HG03354 (cell line): ENCODE results near the gene C3orf80.
"Not testable (repeated sequence)": the region's sequence is repeated elsewhere in the genome, so short reads cannot be mapped to it uniquely, and the experiment has no call there.

Experiments
- ATAC-seq: cut with Tn5 transposase; IDR thresholded peaks from one replicate; pipeline ENCODE4 v1.9.1; 2021; ENCODE audit warnings: mild to moderate bottlenecking; ENCODE audit not compliant: unreplicated experiment, poor library complexity, severe bottlenecking

The C3orf80 gene

DNA sequence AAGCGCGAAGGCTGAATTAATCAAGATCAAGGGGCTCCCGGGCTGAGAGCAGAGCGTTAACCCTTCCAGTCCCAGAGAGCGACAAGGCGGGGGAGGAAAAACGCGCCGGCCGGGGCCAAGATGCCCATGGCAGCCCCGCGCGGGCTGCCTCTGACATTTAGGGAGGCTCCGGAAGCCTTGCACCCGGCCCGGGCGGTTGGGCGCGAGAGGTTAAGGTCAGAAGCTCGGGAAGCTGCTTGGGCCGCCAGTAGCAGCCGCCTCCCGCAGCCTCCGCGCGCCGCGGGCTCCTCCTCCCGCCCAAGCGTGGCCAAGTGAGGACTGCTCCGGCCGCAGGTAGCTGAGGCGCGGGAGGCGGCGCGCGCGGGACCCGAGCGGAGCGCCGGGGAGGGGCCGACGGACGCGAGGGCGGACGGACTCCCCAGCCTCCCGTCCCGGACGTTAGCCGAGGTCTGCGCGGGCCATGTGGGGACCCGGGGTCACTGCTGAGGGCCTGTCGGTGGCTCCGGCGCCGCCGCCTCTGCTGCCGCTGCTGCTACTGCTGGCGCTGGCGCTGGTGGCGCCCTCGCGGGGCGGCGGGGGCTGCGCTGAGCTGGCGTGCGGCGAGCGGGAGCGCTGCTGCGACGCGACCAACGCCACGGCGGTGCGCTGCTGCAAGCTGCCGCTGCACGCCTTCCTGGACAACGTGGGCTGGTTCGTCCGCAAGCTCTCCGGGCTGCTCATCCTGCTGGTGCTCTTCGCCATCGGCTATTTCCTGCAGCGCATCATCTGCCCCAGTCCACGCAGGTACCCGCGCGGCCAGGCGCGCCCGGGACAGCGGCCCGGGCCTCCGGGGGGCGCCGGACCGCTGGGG lies at the start of gene C3orf80:
TSS of gene C3orf80 (plus strand) at position 247 of the 850 bp plus-strand sequence. CDS start at position 461, 214 bp downstream.
- ATAC-seq, result peak; percentile 89

DNA sequence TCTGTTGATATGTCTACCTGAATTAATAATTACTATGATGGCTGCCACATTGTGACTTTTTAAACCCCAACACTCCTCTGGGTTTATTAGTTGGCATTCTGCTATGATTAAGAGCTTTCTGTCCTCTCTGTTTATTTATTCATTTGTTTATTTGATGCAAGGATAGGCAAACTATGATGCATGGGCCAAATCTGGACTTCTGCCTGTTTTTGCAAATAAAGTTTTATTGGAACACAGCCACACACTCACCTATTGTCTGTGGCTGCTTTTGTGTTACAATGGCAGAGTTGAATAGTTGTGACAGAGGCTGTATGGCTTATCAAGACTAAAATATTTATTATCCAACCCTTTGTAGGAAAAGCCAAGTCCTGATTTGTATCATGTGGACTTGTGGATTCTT lies 48.3 kb upstream of the C3orf80 start:
- ATAC-seq, result no peak

DNA sequence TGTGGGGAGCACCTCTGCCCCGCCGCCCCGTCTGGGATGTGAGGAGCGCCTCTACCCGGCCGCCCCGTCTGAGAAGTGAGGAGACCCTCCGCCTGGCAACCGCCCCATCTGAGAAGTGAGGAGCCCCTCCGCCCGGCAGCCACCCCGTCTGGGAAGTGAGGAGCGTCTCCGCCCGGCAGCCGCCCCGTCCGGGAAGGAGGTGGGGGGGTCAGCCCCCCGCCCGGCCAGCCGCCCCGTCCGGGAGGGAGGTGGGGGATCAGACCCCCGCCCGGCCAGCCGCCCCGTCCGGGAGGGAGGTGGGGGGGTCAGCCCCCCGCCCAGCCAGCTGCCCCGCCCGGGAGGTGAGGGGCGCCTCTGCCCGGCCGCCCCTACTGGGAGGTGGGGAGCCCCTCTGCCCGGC lies 46.6 kb upstream of the C3orf80 start:
- ATAC-seq, result not testable (repeated sequence)

DNA sequence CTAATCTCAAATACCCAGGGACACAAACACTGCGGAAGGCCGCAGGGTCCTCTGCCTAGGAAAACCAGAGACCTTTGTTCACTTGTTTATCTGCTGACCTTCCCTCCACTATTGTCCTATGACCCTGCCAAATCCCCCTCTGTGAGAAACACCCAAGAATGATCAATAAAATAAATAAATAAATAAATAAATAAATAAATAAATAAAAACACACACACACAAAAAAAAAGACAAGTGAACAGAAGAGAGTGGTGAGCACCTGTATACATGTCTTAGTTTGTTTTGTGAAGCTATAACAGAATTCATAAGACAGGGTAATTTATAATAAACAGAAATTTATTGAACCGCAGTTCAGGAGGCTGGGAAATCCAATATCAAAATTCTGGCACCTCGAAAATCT lies 45.8 kb upstream of the C3orf80 start:
- not testable (repeated sequence) for ATAC-seq

DNA sequence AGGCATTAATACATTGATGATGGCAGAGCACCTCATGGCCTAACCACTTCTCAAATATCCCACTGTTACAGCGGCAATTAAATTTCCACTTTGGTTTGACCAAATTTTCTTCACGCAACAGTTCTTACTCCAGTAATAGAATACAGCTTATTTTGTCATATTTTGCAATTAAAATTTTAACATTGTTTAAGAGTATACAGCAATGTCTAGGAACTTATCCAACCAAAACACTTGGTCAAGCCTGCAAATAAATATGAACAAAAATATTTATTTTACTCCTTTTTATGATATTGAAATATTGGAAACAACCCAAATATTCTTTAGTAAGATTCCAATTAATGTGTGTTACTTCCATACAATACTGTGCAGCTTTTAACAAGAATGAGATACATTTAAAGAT lies 45.3 kb upstream of the C3orf80 start:
- ATAC-seq, result no peak

DNA sequence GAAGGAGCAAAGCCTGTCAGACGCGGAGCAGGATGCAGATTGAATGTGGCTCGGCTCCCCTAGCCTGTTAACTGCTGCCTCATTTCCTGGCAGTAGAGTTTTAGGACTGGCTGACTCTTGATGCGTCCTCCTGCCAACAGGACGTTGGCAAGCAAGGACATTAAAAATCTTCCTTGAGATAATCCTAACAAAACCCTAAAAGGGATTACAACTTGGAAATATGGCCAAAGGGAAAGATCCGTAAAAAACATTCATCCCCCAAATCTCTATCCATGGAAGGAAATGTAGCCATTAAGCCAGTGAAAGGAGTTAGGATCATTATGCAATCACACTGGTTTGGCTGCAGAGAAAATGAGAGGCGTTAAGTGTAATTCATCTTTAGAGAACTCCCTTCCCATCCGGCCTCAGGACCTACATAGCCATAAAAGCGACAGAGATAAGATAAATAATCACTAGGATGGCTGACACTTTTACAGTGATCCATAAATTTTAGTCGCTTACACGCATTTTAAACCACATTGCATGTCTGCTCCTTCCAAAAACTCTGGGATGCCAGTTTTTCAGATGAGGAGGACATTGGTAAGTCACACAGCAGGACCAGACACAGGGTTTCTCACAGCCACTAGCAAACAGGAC lies 44.5 kb upstream of the C3orf80 start:
- ATAC-seq, result no peak

DNA sequence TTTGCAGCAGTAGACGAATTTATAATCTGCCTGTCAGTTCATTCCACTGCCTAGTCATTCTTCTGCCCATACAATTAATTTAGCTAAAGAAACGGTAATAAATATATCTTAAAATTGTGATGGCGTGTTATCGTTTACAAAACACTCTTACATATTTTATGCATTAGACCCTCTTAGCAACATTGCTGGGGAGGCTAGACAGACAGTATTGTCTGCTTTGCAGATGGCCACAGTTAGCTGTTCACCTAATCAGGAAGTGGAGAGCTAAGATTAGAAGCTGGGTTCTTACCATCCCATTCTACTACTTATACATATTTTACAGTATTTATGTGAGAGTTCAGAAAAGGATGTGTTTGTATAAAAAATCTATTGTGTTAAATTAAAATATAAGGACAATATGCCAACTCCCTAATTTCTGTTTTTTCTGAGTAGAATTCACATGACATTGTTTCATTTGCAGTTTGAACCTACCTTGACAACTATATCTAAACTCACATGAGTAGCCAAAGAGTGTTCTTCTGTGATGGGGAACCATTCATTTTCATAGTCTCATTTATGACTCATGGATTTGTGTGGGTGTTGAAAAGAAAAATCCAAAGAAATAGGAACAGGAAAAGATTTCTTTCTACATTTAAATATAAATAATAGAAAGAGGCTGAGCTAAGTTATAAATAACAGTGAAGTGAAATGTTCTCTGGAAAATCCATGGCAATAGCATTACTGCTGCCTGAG lies 41.7 kb upstream of the C3orf80 start:
- ATAC-seq, result no peak

DNA sequence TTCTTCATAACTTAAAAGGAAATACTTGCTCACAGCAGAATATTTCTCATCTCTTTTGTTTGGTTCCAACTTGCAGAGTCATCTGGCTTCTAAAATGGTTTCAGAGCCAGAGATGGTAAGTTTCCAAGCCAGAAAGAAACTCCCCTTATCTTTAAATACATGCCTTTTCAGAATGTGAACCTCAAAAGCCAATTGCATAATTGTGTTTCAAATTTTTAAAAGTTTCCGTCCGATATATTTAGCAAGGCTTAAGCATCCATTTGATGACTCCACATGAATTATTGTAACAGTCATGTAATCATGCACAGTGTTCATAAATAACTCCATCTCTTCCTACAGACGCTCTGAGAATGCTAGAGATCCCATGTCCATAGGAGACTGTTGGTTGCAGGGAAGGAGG lies 40.6 kb upstream of the C3orf80 start:
- no peak for ATAC-seq

DNA sequence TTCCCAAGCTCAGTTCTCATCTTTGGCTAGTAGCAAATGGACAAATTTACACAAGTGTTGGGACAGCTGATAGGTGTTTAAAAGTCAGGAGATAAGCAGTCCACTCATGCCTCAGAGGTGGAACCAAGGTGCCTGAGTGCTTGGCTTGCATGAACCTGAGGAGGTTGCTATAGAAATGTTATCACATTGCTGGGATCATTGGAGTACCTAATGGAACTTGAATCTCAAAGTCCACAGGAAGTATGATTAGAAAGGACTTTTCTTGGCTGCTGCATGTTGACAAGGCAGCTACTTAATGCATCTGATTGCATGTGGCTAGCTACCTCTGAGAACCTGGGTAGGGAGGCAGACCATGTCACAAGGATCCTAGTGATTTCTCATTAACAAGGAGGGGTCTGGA lies 39.5 kb upstream of the C3orf80 start:
- ATAC-seq, result no peak

DNA sequence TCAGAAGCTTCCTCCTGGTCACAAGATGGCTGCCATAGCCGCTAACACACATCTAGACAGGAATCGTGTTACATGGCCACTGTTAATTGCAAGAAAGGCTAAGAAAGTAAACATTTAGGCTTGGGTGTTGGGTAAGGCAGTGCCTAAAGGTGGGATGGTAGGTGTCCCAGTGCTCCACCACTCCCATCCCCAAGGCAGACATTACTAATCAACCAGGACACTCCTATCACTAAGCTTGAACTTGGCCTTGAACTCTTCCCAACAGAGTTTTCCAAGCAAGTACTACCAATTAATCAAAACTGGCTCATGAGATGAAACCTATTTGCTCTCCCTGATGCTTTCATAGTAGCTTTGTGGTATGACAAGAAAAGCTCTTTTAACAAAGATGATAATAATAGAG lies 37.9 kb upstream of the C3orf80 start:
- ATAC-seq, result no peak

DNA sequence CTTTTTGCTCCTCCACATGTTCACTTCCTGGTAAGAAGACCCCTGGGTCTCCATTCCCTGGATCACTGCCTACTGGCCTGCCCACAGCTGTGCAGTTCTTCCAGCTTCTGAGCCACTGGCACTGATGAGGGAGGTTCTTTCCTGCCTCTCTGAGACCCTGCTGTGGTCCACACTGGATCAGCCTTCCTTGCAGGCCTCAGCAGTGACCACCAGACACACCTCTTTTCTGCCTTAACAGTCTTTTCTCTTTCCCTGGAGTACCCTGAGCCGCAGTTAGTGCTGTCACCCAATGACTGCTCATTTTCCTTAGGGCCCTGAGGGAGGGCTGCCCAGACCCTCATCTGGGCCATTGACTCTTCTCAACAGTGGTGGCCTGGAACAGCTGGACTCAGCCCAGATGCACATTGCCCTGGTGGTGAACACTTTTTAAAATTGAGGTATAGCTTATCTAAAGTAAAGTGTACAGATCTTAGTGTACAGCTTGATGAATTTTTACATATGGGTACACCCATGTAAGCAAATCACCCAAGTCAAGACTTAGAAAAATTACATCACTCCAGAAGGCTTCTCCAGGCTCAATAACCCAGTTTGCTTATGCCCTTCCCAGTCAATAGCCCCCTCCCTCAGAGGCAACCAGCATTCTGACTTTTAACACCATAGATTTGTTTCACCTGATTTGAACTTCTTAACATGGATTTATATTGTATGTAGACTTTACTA lies 32.8 kb upstream of the C3orf80 start:
- ATAC-seq, result no peak

DNA sequence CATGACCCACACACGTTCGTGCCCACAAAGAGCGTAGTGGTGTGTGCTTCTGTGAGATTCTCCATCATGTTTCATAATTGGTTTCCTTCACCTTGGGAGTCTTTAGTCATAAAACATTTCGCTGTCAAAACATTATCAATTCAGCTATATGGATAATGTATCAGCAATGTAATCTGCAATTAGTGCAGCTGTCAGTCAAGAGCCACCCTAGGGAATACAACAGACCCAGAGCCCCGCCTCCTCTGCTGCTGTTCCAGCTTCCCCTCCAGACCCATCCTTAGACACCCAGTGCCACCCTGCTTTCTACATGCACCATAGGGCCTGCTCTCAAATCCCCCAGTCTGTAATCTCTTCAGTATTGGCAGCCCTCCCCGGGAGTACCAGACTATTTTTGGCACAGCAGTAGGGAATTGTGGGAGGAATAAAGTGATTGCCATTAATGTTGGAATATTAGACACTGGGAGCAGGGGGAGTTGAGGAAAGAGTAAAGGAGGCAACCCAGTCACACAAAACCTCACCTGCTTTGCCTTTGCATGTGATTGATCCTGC lies 31.5 kb upstream of the C3orf80 start:
- no peak for ATAC-seq

DNA sequence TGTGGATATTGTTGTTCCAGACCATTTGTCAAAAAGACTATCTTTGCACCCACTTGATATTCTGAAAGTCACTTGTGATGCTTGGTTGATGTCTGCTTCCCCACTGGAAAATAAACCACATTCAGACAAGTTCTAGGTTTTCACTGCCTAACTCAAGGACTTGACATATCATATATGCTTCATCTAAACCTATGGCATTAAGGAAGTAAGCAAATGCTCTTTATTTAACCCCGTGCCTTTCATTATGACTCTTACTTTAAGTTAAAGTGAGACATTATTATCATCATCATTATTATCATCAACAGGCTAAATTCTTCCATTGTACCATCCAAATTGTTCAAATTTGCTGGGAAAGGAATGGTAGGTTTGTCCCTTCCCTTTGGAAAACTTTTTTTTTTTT lies 30.8 kb upstream of the C3orf80 start:
- ATAC-seq, result no peak

DNA sequence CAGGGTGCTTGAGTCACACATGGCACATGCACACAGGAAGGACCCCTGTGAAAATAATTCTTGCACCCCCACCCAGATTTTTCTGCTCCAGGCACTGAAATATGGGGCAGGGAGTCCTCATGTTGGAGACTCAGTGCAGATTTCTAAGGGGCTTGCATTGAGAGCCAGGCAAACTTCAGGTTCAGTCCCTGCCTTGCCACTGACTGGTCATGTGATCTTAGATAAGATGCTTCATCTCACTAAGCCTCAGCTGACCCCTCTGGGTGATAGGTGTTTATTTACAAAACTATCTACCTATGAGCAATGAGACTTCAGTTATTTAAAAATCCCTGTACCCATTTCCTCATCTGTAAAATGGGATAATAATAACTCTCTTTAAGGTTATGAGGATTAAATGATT lies 30.1 kb upstream of the C3orf80 start:
- ATAC-seq, result no peak

DNA sequence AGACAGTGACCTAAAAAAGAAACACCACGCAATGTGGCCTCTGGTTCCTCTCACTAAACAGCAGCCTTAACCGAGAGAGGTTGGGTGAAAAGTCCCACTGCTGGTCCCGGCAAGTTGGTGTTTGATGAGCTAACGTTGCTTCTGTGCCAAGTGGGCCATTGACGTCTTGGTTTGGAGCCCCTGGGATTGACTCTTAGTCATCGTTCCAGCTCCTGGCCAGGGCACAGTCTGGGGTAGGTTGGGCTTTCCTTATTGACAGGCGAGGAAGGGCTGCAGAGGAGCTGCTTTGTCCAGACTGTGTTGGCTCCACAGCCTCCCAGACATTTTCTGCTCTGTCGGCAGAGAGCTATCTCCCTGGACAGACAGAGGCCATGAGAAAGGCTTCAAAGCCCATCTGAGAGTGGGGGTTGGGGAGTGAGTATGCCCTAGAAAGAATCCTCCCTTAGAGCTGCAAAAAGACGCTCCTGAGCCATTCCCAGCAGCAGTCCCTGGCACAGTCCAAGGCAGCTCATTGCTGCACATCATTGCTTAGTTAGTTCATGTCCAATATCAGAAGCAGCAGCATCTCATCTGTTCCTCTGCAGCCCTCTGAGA lies 28.6 kb upstream of the C3orf80 start:
- ATAC-seq, result no peak

DNA sequence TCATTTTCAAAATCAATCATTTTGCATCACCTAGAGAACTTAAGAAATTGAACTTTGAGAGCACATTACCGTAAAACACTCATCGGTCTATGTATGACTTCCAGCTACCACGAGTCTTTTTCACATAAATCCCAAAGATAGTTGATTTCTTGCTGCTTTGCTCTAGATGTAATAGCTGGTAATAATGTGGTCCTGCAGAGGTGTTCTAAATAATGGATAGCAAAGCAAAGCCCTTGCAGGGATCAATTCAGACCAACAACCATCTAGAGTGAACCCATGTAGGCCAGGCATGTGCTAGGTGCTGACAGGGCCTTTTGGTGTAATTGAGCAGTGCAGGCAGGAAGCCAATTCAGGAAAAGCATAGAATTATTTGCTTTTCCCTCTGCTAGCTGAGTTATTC lies 26.1 kb upstream of the C3orf80 start:
- no peak for ATAC-seq

DNA sequence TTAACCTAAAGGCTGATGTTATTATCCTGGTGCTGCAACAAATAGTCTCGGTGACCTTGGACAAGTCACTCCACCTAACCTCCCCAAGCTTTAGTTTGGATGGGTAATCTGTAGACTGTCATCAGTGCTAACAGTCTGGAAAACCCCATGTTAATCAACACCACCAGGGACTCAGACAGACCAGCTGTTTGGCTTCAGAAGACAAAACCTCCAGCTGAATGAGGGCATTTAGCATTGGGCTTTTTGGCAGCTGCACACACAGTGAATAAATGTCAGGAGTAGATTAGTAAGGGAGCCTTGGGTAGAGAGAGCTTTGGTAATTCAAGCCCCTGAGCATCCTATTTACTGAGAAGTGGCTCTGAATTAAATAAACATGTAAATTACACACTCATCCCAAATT lies 24.9 kb upstream of the C3orf80 start:
- peak; percentile 76 for ATAC-seq

DNA sequence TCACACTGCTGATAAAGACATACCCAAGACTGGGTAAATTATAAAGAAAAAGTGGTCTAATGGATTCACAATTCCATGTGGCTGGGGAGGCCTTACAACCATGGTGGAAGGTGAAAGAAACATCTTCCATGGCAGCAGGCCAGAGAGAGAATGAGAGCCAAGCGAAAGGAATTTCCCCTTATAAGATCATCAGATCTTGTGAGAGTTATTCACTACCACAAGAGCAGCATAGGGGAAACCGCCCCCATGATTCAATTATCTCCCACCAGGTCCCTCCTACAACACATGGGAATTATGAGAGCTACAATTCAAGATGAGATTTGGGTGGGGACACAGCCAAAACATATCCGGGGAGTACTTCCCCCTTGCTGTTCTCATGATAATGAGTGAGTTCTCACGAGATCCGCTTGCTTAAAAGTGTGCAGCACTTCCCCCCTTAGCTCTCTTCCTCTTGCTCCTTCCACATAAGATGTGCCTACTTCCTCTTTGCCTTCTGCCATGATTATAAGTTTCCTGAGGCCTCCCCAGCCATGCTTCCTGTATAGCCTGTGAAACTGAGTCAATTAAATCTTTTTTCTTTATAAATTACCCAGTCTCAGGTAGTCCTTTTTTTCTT lies 20.7 kb upstream of the C3orf80 start:
- not testable (repeated sequence) for ATAC-seq

DNA sequence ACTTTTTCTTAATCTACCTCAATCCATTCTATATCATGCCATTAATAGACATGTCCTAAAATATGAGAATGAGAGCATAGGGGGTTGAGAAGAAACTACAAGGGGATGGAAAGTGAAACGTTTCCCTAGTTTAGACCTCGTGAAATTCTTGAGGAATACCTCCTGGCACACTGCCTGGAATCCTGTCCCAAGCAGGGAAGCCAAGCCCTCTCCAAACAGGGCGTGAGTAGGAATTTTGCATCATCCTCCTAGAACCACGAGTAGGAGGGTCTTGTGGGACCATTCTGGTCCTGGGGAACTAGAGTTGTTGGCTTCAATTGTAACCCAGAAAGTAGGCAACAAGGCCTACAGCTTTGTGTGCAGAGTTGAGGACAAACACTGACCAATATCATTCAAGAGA lies 19.6 kb upstream of the C3orf80 start:
- ATAC-seq, result no peak
